PC-3 (cell line): ENCODE results near the gene PASK. TPM values are rescaled to one million over a fixed set of nuclear protein-coding genes. Genes with fewer than 3 reads are reported as not detected.

Experiments
- ATAC-seq: fragments of 200-7000 bp; cut with Tn5 transposase; 2 replicates; pipeline ENCODE4 v1.9.1; 2020; ENCODE audit warnings: mild to moderate bottlenecking, moderate library complexity
- BruUV-seq: library from RNA; stranded (reverse); fragments of 400-500 nt; replicated peaks from 2 replicates; lab custom pipeline; 2021; lab: Mats Ljungman, UMichigan
- CTCF ChIA-PET: fragments of 300-600 bp; sonication (Branson Sonifier 250); formaldehyde crosslinking; loops from one replicate; lab custom pipeline; 2022; ENCODE audit warnings: antibody characterized with exemption; lab: Charles Lee
- POLR2A ChIA-PET: fragments of 300-600 bp; sonication (Branson Sonifier 250); formaldehyde crosslinking; loops from one replicate; lab custom pipeline; 2022; ENCODE audit warnings: antibody characterized with exemption; ENCODE audit not compliant: unreplicated experiment; lab: Charles Lee
- DNase-seq: peaks from one replicate; pipeline ENCODE4 v3.0.0-alpha.2; 2015
- H2AFZ ChIP-seq: fragments of 300-600 bp; sonication (generic); 2 replicates; pipeline ENCODE4 v1.6.0; 2016; ENCODE audit warnings: antibody characterized with exemption, low read length
- H3F3A ChIP-seq: fragments of 300-600 bp; sonication (generic); one replicate; pipeline ENCODE4 v1.6.0; 2017; ENCODE audit warnings: antibody characterized with exemption, low read length, control low read depth, mild to moderate bottlenecking; ENCODE audit not compliant: unreplicated experiment
- H3K27ac ChIP-seq: fragments of 300-600 bp; sonication (generic); 2 replicates; pipeline ENCODE4 v1.5.1; 2016; ENCODE audit warnings: mild to moderate bottlenecking, low read length
- H3K27me3 ChIP-seq: fragments of 300-600 bp; sonication (generic); 2 replicates; pipeline ENCODE4 v1.6.1; 2016; ENCODE audit warnings: low read length, mixed read lengths
- H3K36me3 ChIP-seq: fragments of 300-600 bp; sonication (generic); 2 replicates; pipeline ENCODE4 v1.6.1; 2016; ENCODE audit warnings: low read depth, mixed run types, low read length, mixed read lengths
- H3K4me1 ChIP-seq: fragments of 300-600 bp; sonication (generic); 2 replicates; pipeline ENCODE4 v1.5.1; 2016; ENCODE audit warnings: low read length; ENCODE audit not compliant: insufficient read depth
- H3K4me2 ChIP-seq: fragments of 300-600 bp; sonication (generic); 2 replicates; pipeline ENCODE4 v1.6.0; 2016; ENCODE audit warnings: low read length
- H3K4me3 ChIP-seq: fragments of 300-600 bp; sonication (generic); 2 replicates; pipeline ENCODE4 v1.5.1; 2016; ENCODE audit warnings: mild to moderate bottlenecking, low read length, mixed read lengths
- H3K79me2 ChIP-seq: fragments of 300-600 bp; sonication (generic); 2 replicates; pipeline ENCODE4 v1.6.1; 2017; ENCODE audit warnings: low read length, mixed read lengths
- H3K9ac ChIP-seq: fragments of 300-600 bp; sonication (generic); 2 replicates; pipeline ENCODE4 v1.6.0; 2016; ENCODE audit warnings: mild to moderate bottlenecking, low read length
- H3K9me2 ChIP-seq: fragments of 300-600 bp; sonication (generic); replicated peaks from 2 replicates; pipeline ENCODE4 v1.6.1; 2016; ENCODE audit warnings: mixed run types, low read length, mixed read lengths
- H3K9me3 ChIP-seq: fragments of 300-600 bp; sonication (generic); 2 replicates; pipeline ENCODE4 v1.6.1; 2016; ENCODE audit warnings: low read length, mixed read lengths
- H4K20me1 ChIP-seq: fragments of 300-600 bp; sonication (generic); 2 replicates; pipeline ENCODE4 v1.6.1; 2016; ENCODE audit warnings: low read length, mixed read lengths
- CTCF ChIP-seq: fragments of 300-600 bp; sonication (generic); conservative IDR thresholded peaks from 2 replicates; pipeline ENCODE4 v1.5.1; 2017; ENCODE audit warnings: antibody characterized with exemption, low read depth, mild to moderate bottlenecking, low read length
- EZH2 ChIP-seq: fragments of 300-600 bp; sonication (generic); IDR thresholded peaks from one replicate; pipeline ENCODE4 v1.6.1; 2017; ENCODE audit warnings: antibody characterized with exemption, mild to moderate bottlenecking, low read length; ENCODE audit not compliant: unreplicated experiment
- EZH2phosphoT487 ChIP-seq: fragments of 300-600 bp; sonication (generic); IDR thresholded peaks from 2 replicates; pipeline ENCODE4 v1.6.1; 2018; ENCODE audit warnings: mild to moderate bottlenecking, antibody characterized with exemption, low read length, borderline replicate concordance
- intact Hi-C: fragments of 100-400 bp; cut with micrococcal nuclease; formaldehyde crosslinking; loops from 2 replicates; pipeline ENCODE4 v1.9.0; 2023
- total RNA-seq: library from RNA; depleted of rRNA; stranded (reverse); fragments of >200 nt; gene quantifications from 2 replicates; pipeline ENCODE4 v1.2.3, GENCODE V29; 2014

The PASK gene
- total RNA-seq, 1 experiment from 2014 or later = 4.1 TPM

GRCh38 chr2:241088791-241089732 lies 60.2 kb downstream of the PASK start:
- H4K20me1 ChIP-seq = no peaks in the 10 kb centered on the region
- BruUV-seq = no TSS peak
- ChIA-PET POLR2A (no interaction called here), CTCF (no interaction called here)
- ATAC-seq (no peak), DNase-seq (no peak)
- H3K9me3 ChIP-seq = no peaks in the 10 kb centered on the region
- H3K9ac ChIP-seq = no peak overlapping the region
- H3F3A ChIP-seq = no peaks in the 10 kb centered on the region
- no peak overlapping the region for H2AFZ ChIP-seq
- no peak overlapping the region for H3K4me3 ChIP-seq
- intact Hi-C loops = no loop called here
- H3K36me3 ChIP-seq = no peaks in the 10 kb centered on the region
- no peaks in the 10 kb centered on the region for H3K4me1 ChIP-seq
- no peaks in the 10 kb centered on the region for H3K79me2 ChIP-seq
- no peaks in the 10 kb centered on the region for H3K27me3 ChIP-seq
- H3K4me2 ChIP-seq = no peak overlapping the region
- H3K27ac ChIP-seq = no peak overlapping the region
- no peak for TF ChIP-seq EZH2
- TF ChIP-seq EZH2phosphoT487 = no peak
- no peak for TF ChIP-seq CTCF
- H3K9me2 ChIP-seq = no peaks in the 10 kb centered on the region

GRCh38 chr2:241088376-241088775 lies 60.9 kb downstream of the PASK start:
- Histone ChIP-seq H3K27me3 (no peaks in the 10 kb centered on the region), H4K20me1 (no peaks in the 10 kb centered on the region), H3K36me3 (no peaks in the 10 kb centered on the region), H3K9me2 (no peaks in the 10 kb centered on the region), H3K9me3 (no peaks in the 10 kb centered on the region), H3F3A (no peaks in the 10 kb centered on the region), H3K9ac (no peak overlapping the region), H3K4me1 (no peaks in the 10 kb centered on the region), H3K79me2 (no peaks in the 10 kb centered on the region), H3K4me3 (no peak overlapping the region), H2AFZ (no peak overlapping the region), H3K4me2 (no peak overlapping the region), H3K27ac (no peak overlapping the region)
- ATAC-seq (no peak), DNase-seq (no peak)
- ChIA-PET POLR2A (no interaction called here), CTCF (no interaction called here)
- no TSS peak for BruUV-seq
- TF ChIP-seq EZH2 (no peak), CTCF (no peak), EZH2phosphoT487 (no peak)
- intact Hi-C loops = no loop called here
